Activated CD8-positive, alpha-beta memory T cell treated with anti-CD3 and anti-CD28 coated beads for 1 hour (primary cell): ENCODE results near the gene OR10G2.
"Not testable (repeated sequence)": the region's sequence is repeated elsewhere in the genome, so short reads cannot be mapped to it uniquely, and the experiment has no call there.

Experiments
- DNase-seq, 2 donors: peaks; one replicate each; pipeline ENCODE4 v3.0.0-alpha.2; 2020; ENCODE audit warnings: low read depth in 1 of 2; ENCODE audit errors: extremely low read depth in 1 of 2

The OR10G2 gene, protein sequence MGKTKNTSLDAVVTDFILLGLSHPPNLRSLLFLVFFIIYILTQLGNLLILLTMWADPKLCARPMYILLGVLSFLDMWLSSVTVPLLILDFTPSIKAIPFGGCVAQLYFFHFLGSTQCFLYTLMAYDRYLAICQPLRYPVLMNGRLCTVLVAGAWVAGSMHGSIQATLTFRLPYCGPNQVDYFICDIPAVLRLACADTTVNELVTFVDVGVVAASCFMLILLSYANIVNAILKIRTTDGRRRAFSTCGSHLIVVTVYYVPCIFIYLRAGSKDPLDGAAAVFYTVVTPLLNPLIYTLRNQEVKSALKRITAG

DNA sequence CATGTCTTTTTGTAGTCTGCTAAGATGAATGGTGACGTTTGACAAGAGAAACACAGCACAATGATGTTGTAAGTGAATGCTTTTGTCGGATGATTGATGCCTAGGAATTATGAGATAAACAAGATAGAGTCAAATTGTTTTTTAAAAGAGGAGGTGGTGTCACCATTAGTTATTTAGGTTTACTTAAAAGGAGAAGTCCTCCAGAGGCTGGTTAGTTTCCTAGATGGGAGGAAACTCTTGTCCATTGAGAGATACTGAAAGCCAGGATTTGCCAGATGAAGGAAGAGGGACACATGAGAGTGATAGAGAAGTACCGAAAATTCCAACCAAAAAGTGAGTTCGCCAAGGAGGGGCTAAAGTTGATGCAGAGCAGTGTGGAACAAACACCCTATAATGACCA, at the start of gene OR10G2:
Gene OR10G2 (minus strand): TSS at position 101 of the 400 bp plus-strand sequence. CDS start 98 bp downstream, at position 3.
- DNase-seq, result no peak

GRCh38 chr14:21680072-21680471, 45.3 kb upstream of the OR10G2 start:
- no peak for DNase-seq

DNA sequence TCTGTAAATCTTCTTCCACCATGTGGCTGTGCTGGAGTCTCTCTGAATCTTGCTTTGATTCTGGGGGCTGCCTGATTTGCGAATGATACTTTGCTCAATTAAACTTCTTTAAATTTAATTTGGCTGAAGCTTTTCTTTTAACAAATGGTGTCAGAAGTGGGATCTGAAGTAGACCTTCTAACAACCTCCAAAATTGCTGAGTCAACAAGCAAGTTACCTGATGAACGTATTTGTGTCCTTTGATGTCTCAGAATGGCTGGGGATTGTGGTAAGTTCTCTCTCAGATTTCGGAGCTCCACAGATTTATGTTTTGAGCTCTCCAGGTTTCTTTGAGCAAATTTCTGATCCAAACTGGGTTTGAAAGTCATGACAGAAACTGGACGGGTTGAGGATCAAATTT, 40.8 kb upstream of the OR10G2 start:
- no peak for DNase-seq

- DNase-seq, result no peak
These were observed 39.0 kb upstream of the OR10G2 start, which contains the start of gene OR4E1 for GRCh38 chr14:21673718-21674117. TSS of gene OR4E1 (minus strand) at chr14:21673818. CDS start at chr14:21670935, 2,883 bp downstream.

DNA sequence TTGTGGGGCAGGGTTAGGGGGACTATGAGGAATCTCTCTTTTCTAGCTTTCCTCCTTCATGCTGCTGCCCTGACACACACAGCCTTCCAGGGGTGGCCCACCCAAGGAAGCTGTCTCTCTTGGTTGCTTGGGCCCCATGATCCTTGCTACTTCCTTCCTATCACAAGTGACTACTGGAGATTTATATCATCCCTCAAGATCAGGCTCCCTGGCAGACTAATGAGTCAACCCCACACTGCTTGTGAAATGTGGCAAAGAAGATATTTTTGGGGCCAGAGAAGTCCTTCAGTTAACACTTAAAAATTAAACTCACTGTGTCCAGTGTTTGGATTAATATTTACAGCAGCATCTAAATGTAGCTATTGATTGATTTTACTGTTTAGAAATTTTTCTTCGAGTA, 37.4 kb upstream of the OR10G2 start:
- DNase-seq, result no peak

DNA sequence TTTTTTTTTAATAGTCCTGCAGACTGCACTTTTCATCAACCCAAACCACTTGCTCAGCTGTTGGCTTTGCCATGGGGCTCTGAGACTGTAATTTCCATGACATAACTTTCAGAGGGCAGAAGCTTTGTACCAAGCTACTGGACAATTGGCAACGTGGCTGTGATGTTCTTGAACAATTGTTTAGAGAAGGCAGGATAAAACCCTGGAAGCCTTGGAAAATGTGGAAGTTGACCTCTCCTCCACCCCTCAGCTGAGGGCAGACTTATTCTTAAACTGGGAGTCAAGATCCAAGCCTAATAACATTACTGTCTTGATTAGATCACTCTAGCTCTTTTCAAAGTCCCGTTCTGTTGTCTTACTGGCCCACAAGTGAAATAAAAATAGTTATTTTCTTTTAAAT, 36.6 kb upstream of the OR10G2 start:
- no peak for DNase-seq

DNA sequence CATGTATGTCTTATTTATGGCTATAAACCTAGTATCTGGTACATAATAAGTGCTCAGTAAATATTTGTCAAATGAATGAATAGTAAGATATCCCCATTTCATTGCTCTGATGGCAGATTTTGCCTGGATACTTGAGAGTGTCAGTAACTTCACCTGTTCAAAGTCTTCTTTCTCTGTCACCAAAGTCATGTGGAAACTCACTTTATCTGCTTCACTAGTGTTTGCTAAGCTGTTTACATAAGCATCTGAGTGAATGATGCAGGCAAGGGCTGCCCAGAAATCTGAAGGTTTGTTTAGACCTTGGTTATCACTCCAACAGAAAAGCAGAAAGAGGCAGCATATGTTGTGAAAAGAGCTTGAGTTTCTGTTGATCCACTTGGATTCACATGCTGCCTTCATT, 34.5 kb upstream of the OR10G2 start:
- DNase-seq, result no peak

DNA sequence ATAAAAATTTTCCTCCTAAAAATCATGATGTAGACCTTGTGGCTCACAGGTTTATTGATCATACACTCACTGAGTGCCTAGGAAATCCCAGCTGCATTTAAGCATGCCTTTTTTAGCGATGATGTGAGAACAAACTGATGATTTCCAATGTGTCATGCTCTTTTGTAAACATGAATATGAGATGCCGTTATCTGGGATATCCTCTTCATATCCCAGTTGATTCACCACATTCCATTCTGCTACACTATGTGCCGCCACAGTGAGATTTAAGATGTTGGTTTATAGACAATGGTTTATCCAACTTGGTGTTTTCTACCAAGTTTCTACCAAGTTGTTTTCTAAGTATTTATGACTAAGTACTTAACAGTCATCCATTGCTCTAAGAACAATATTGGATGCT, 33.6 kb upstream of the OR10G2 start:
- DNase-seq, result no peak

- no peak for DNase-seq
These were observed 22.2 kb upstream of the OR10G2 start for GRCh38 chr14:21656980-21657379.

DNA sequence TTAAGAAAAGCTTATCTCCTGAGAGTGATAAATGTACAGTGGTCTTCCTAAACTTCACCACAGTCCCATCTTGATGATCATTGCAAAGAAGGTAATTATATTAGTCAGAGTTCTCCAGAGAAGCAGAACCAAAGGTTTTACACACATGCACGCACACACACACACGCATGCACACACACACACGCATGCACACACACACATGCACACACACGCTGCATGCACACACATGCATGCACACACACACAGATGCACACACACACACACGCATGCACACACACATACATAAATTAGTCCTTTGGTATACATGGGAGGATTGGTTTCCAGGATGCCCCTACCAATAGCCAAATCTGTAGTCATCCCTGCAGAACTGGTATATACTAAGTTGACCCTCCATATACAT, 19.5 kb upstream of the OR10G2 start:
- no peak for DNase-seq

DNA sequence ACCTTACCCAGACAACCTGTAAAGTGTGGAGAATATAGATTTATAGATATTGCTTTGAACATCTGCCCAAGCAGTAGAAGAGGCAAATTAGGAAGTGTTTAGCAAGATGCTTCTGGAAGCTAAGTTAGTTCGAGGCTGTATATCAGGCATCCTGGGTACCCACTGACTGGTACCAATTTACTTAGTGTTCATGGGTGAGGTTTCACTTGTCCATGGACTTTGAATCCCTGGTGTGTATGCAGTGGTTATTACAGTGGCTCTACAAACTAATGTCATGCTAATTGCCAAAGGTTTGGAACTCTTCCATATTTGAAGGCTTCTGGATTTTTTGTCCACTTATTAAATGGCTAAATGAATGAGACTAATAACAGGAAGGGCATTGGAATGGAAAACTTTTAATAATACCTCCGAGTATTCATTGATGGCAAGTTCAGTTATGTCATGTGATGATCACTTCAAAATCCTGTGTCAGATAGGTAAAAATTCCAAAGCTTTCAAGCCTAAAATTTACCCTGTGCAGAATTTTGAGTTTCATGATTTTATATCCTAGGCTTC, 18.7 kb upstream of the OR10G2 start, which contains the start of gene OR4E2:
Gene OR4E2 (plus strand): TSS at position 505 of the 555 bp plus-strand sequence. CDS start 11,248 bp downstream, outside the sequence.
- DNase-seq, result no peak

DNA sequence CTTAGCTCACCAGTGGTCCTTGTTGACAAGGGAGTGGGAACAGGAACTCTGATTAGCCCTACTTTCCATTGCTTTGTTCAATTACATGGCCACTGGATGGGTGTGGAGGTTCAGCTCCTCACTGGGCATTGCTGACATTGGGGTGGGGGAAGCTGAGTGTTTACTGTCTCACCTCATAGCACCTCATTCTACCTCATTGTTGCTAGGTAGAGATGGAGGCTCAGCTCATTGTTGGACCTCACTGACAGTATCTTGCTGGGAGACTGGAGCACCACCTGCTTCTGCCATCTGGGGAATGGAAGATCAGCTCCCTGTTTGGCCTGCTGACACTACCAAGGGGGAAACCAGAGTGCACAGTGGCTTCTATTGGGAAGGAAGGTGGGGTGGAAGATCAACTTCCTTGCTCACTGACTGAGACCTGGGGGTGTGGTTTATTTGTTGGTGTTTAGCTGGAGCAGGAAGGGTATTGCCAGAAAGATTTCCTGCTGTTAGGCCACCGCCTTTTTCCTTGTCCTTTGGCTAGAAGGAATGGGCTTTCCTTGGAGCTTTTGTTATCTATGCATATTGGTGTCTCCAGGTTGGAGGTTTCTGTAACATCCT, 17.6 kb upstream of the OR10G2 start:
- no peak for DNase-seq

- DNase-seq, result no peak
These were observed 12.6 kb upstream of the OR10G2 start for GRCh38 chr14:21647380-21647779.

GRCh38 chr14:21643407-21643806, 8.7 kb upstream of the OR10G2 start:
- no peak for DNase-seq

GRCh38 chr14:21642683-21643082, 7.9 kb upstream of the OR10G2 start:
- no peak for DNase-seq

GRCh38 chr14:21631084-21631483, 3.7 kb downstream of the OR10G2 start:
- no peak for DNase-seq

DNA sequence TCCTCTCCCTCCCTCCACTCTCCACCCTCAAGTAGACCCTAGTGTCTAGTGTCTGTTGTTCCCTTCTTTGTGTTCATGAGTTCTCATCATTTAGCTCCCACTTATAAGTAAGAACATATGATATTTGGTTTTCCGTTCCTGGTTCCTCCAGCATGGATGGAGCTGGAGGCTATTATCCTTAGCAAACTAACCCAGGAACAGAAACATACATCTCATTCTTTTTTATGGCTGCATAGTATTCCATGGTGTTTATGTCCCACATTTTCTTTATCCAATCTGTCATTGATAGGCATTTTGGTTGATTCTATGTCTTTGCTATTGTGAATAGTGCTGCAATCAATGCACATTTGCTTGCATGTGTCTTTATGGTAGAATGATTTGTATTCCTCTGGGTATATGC, 4.2 kb downstream of the OR10G2 start:
- not testable (repeated sequence) for DNase-seq

DNA sequence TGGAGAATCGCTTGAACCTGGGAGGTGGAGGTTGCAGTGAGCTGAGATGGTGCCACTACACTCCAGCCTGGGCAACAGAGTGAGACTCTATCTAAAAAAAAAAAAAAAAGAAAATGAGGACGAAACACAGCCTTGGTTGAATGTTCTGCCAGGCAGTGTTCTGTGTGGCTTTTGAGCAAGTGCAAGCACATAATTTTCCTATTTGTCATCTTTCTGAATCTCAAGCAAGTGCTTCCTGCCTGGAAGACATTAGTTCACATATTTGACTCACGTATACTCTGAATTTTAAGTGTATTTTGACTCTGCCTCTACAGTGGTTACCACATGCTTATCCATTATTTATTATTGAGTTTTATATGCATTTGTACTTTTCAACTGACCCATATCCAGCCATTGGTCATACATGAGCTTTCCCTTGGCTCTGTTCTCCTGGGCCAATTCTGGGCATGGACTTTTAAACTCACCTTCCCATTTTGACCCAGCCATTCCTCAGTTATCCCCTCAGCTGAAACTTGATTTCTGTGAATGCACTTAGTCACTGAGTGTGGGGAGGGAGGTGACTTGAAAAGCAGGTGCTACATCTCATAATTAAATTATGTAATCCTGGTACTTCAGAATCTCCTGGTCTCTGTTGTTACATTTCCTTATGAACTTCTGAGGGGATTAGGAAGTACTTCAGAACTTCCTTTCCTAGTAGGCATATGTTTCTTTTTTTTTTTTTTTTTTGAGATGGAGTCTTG, 8.1 kb downstream of the OR10G2 start:
- DNase-seq, result no peak

DNA sequence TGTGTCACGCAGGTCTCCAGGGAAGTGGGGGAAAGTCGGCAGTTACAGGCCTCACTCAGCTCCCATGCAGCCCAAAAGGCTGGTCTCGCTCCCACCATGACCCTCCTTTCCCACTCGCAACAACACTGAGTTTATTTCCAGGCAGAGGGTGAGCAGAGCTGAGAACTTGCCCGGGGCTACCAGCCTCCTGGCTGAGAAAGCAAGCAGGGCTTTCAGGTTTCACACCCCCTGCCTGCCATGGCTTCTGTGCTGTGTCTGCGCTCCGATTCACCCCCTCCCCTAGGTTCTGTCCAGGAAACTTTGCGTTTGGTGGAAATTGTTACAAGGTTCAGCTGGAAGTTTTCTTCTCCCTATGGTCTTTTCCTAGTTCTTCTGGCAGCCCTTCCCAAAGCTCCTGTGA, 17.1 kb downstream of the OR10G2 start:
- DNase-seq, result no peak

DNA sequence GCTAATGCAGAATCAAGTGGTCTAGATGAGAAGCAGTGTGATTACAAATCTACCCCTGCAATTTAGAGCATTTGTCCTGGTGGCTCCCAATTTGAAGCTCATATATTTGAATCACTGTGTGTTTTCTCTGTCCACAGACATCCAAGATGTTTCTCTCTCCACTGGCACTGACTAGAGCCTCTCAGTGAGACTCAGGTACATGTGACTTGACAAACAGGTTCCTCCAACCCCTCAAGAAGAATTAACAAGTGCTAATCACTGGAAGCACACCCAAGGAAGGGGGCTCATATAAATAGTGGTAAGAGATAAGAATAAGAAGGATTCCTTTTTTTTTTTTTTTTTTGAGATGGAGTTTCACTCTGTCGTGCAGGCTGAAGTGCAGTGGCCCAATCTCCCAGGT, 20.5 kb downstream of the OR10G2 start:
- no peak for DNase-seq

- no peak for DNase-seq
These were observed 22.4 kb downstream of the OR10G2 start for GRCh38 chr14:21612324-21612723.
